ENCODE data around the gene CD55.

The CD55 gene, protein sequence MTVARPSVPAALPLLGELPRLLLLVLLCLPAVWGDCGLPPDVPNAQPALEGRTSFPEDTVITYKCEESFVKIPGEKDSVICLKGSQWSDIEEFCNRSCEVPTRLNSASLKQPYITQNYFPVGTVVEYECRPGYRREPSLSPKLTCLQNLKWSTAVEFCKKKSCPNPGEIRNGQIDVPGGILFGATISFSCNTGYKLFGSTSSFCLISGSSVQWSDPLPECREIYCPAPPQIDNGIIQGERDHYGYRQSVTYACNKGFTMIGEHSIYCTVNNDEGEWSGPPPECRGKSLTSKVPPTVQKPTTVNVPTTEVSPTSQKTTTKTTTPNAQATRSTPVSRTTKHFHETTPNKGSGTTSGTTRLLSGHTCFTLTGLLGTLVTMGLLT

DNA sequence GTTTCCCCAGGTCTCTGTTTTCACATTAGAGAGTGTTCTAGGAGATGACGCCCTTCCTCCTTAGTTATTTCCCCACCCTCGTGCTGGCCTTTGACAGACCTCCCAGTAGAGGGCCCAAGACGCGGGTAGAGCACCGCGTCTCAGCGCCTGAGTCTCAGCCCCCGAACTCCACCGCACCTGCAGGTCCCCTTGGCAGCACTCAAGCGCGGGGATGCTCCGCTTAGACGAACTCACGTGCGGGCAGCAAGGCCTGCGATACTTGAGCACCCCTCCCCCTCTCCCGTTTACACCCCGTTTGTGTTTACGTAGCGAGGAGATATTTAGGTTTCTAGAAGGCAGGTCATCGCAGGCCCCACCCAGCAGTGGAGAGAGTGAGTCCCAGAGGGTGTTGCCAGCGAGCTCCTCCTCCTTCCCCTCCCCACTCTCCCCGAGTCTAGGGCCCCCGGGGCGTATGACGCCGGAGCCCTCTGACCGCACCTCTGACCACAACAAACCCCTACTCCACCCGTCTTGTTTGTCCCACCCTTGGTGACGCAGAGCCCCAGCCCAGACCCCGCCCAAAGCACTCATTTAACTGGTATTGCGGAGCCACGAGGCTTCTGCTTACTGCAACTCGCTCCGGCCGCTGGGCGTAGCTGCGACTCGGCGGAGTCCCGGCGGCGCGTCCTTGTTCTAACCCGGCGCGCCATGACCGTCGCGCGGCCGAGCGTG lies at the start of gene CD55:
CD55 (plus strand) TSS at position 600 of the 711 bp plus-strand sequence; CDS start at position 688, 88 bp downstream.
- DNase-seq (ENCODE audit: low read depth, low spot score) = peak; percentile 99

DNA sequence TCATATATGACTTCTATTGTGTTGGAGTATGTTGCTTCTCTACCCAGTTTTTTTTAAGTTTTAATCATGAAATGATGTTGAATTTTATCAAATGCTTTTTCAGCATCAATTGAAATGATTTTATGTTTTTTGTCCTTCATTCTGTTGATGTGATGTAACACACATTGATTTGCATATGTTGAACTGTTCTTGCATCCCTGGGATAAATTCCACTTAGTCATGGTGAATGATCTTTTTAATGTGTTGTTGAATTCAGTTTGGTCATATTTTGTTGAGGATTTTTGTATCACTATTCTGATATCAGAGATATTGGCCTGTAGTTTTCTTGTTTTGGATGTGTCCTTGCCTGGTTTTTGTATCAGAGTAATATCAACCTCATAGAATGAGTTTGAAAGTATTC lies 46.6 kb upstream of the CD55 start:
- DNase-seq (ENCODE audit: low read depth, low spot score) = no peak

DNA sequence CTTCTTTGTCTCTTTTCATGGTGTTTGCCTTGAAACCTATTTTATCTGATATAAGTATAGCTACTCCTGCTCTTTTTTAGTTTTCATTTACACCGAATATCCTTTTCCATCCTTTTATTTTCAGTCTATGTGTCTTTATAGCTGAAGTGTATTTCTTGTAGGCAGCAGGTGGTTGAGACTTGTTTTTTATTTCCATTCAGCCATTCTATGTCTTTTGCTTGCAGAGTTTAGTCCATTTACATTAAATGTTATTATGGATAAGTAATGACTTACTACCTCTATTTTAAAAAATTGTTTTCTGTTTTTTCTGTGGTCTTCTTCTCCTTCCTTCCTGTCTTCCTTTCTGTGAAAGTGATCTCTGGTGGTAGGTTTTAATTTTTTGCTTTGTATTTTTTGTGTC lies 45.0 kb upstream of the CD55 start:
- DNase-seq (ENCODE audit: low read depth, low spot score) = no peak

DNA sequence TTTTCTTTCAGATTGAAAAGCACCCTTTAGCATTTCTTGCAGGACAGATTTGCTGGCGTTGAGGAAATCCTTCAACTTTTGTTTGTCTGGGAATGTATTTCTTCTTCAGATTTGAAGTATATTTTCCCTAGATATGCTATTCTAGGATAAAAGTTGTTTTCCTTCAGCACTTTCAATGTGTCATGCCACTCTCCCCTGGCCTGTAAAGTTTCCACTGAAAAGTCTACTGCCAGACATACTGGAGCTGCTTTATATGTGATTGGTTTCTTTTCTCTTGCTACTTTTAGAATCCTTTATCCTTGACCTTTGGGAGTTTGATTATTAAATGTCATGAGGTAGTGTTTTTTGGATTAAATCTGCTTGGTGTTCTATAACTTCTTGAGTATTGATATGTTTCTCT lies 44.2 kb upstream of the CD55 start:
- DNase-seq (ENCODE audit: low read depth, low spot score) = no peak

DNA sequence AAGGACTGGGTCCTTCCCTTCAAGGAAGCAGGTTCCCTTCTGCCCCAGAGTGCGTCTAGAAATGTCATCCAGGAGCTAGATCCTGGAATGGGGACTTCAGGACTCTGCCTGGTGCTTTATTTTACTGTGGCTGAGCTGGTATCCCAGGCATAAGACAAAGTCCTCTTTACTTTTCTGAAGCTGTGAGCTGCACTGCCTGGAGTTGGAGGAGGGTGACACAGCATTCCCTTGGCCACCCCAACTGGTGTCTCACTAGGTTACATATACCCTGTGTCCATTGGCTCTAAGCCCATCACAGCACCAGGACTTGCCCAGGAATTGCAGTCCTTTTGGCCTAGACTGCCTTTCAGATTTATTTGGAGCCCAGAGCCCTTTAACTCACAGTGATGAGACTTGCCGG lies 41.8 kb upstream of the CD55 start:
- no peak for DNase-seq (ENCODE audit: low read depth, low spot score)

DNA sequence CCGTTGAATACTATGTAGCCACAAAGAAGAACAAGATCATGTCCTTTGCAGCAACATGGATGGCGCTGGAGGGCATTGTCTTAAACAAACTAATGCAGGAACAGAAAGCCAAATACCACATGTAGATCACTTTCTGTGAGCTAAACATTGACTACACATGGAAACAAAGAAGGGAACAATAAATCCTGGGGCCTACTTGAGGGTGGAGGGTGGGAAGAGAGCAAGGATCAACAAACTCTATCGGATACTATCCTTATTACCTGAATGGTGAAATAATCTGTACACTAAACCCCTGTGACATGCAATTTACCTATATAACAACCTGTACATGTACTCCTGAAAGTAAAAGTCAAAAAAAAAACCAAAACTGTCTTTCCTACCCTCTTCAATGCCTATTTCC lies 40.8 kb upstream of the CD55 start:
- DNase-seq (ENCODE audit: low read depth, low spot score) = no peak

DNA sequence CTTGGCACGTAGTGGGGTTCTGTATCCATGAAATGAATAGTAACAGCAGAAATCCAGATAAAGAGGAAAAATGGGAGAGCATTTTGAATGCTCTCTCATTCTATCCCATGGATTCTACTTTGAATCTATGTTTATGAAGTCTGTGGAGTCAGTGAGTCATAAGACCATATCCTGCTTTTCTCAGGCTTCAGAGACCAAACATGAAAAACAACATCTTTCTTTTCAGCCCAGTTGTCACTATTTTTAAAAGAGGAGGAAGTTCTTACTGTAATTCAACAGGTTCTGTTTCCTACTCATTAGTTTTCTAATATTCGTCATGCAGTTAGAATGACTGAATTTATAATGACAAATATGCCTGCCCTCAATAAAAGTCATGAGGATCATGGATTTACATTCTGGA lies 39.4 kb upstream of the CD55 start:
- no peak for DNase-seq (ENCODE audit: low read depth, low spot score)

DNA sequence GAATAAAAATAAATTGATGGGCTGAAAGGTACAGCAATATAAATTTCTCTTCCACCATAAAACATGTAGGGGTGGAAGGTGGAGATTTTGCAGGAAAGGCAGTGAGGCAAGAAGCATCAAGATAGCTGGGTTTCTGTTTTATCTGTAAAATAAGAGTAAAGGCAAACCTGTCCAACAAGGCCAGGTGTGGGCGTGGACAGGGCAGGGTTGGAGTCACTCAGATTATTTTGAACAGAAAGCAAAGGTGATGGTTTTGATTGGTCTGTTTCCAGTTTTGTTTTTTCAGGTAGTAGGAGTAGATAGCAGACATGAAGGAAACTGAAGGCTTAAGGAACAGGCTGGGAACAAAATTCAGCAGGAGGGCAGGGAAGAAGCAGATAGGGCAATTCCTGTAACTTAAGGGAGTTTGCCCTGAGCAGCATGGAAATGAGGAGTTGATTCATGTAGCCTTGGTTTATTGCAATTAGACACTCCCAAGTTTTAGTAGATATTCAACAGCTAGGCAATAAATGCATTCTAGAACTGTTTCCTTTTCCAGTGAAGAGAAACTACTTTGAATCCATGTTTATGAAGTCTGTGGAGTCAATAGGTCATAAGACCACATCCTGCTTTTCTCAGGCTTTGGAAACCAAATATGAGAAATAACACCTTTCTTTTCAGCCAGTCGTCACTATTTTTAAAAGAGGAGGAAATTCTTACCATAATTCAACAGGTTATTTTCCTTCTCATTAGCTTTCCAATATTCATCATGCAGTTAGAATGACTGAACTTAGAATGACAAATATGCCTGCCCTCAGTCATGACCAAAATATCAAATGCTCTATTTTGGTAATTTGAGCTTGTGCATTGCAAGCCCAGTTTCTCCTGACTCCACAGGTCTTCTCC lies 38.7 kb upstream of the CD55 start:
- no peak for DNase-seq (ENCODE audit: low read depth, low spot score)

DNA sequence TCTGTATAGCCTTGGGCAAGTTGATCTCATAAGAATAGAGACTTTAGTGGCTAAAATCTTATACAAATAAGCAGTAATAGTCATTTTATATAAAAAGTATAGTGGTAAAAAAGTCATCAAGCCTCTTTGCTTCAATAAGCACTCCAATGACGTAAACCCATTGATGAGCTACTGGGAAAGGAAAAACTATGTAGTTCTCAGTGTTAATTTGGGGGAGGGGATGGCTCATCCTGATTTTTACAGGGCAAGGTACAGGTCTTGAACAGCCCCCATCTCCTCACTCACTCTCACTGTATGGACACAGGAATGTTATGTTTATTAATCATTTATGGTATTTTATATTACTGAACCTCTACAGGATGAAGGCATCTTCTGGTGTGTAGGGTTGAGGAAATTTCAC lies 38.1 kb upstream of the CD55 start:
- no peak for DNase-seq (ENCODE audit: low read depth, low spot score)

DNA sequence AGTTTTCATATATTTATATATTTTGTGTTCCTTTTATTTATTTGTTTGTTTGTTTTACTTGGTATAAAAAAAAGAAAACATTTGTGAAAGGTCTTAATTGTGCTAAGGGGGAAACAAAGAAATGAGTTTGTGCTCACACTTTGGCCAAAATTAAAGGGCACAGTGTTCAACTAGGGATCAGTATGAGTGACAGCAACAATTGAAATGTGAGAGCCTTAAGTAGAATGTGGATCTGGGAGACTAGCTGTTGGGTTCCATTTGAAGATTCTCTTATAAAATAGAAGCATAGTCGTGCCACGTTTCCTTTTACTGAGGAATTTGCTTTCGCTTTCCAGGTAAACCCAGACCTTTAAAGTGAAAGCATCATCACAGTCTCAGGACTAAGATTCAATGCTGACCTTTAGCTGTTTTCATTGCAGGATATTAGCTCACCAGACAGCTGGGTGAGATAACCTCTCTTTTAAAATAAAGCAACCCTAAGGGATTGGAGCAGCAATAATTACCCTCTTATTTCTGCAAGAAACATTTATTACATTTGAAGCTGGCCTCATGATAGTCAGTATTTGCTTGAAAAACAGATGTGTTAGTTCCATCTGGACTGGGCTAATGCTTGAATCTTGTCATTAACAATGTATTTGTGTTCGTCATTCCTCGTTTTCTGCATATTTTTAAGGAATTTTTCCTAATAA lies 37.1 kb upstream of the CD55 start:
- no peak for DNase-seq (ENCODE audit: low read depth, low spot score)

DNA sequence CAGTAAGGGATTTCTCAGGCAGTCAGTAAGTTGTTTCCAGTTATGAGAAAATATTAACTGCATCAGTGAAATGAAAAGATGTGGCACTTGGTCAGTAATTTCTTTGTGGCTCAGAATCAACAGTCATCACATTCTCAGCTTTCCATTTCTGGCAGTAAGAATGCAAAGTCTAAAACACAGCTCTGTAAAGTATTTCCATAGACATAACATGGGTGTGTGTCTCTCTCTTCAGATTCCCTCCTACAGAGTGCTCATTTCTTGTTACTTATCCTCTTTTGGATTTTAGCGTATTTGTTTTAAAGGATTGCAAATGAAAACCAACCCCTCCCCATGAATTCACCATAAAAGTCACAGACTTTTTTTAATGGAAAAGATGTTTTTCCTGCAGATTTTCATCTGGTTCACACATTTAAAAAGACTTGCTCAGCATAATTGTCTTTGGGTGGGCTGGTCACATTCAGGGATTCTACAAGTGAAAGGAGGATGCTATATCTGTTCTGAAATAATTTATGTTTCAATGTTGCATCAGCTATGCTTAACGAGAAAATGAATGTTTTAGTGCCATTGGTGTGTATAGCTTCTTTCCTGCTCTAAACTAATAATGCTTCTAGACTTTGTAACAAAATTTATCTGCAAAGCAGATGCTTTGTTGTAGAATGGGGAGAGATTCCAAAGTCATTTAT lies 34.6 kb upstream of the CD55 start:
- DNase-seq (ENCODE audit: low read depth, low spot score) = no peak

DNA sequence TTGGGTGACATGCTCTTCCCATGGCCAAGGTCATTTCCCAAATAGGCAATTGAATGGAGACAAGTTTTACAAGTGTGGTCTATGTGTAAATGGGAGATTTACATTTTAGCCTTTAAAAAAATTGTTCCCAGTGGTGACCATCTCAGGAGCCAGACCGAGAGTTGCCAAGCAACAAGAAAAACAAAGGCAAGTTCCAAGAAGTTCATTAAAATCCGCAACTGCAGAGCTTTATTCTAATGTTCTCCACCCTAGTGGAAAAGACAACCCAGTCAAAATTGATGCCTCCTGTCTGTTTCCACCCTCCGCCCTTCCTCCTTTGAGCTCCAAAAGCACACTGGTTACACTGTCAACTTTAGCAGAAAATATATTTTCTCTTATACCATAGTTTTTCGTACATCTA lies 33.2 kb upstream of the CD55 start:
- DNase-seq (ENCODE audit: low read depth, low spot score) = no peak

DNA sequence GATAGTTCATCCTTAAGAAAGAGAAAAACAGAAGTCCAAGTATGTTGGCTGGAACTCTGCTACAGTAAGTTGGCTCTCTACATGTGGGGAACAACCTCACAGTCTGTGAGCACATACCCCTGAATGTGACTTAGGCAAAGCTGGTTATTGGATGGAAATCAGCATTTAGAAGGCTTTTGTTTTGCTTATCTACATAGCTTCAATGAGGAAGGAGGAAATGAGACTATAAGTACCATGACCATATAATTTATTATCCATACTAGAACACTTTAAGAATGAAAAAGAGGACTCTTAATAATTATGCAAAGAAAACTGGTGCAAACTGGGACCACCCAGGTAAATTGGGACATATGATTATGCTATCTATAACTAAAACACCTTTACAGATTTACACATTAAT lies 31.7 kb upstream of the CD55 start:
- DNase-seq (ENCODE audit: low read depth, low spot score) = no peak

DNA sequence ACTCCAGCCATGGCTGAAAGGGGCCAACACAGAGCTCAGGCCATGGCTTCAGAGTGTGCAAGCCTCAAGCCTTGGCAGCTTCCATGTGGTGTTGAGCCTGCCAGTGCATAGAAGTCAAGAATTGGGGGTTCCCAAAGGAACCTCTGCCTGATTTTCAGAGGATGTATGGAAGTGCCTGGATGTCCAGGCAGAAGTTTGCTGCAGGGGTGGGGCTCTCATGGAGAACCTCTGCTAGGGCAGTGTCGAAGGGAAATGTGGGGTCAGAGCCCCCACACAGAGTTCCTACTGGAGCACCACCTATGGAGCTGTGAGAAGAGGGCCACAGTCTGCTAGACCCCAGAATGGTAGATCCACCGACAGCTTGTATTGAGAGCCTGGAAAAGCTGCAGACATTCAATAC lies 29.8 kb upstream of the CD55 start:
- DNase-seq (ENCODE audit: low read depth, low spot score) = no peak

DNA sequence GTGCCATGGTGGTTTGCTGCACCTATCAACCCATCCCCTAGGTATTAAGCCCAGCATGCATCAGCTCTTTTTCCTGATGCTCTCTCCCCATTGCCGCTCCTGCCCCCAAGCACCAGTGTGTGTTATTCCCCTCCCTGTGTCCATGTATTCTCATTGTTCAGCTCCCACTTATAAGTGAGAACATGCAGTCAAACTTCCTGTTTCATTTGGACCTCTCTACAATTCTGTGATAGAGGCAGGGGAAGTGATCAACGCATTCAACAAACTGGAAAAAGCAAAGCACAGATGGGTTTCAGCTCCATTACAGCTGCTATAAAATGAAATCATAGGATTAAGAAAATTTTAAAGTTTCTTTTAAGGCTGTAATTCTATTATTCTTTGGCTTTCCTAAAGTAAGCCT lies 23.3 kb upstream of the CD55 start:
- DNase-seq (ENCODE audit: low read depth, low spot score) = no peak

DNA sequence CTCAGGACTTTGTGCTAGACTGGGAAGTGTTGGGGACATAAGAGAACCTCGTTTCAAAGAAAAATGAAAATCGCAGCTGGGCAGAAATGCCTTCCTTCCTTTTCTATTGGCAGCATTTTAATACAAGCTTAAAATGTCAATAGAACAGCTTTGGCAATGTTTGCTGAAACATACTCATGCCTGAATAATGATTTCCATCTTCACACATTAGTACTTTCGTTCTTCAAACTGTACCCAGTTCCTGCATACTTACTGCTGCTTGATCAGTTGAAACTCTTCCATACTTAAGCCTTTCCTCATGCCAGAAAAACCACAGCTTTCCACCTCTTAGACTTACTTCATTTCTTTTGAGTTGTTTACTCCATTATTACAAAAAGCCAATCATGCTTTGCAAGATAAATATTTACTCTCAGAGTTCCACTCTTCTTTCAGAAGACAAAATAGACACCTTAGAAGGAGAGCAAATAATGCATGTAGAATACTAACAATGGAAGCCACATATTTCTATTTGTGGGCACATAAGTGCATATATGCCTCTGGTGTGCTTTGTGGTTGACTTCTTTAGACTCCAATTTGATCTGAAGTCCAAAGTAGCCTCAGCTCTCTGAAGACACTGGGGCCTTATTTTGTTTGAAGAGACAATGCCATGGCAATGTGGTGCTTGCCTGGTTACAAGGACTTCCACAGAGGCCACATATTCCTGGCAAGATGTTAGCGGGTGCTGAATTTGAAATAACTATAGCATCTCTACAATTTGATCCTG lies 22.7 kb upstream of the CD55 start:
- no peak for DNase-seq (ENCODE audit: low read depth, low spot score)

DNA sequence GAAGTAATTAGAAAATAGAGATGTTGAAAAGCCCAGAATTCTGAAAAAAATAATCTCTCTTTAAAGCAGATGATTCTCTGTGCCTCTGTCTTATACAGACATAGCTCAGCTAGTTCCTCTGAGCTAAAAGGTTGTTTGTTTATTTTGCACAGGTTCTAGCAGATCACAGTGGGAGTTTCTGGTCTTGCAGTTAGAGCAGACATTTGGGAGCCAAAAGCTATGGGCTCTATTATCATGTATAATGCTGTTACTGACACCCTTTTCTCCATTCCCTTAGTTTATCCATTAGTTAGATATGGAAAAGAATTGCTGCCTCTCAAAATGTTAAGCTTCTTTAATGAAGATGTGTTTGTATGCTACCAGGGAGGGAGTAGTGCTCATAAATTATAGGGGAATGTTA lies 20.5 kb upstream of the CD55 start:
- DNase-seq (ENCODE audit: low read depth, low spot score) = no peak

DNA sequence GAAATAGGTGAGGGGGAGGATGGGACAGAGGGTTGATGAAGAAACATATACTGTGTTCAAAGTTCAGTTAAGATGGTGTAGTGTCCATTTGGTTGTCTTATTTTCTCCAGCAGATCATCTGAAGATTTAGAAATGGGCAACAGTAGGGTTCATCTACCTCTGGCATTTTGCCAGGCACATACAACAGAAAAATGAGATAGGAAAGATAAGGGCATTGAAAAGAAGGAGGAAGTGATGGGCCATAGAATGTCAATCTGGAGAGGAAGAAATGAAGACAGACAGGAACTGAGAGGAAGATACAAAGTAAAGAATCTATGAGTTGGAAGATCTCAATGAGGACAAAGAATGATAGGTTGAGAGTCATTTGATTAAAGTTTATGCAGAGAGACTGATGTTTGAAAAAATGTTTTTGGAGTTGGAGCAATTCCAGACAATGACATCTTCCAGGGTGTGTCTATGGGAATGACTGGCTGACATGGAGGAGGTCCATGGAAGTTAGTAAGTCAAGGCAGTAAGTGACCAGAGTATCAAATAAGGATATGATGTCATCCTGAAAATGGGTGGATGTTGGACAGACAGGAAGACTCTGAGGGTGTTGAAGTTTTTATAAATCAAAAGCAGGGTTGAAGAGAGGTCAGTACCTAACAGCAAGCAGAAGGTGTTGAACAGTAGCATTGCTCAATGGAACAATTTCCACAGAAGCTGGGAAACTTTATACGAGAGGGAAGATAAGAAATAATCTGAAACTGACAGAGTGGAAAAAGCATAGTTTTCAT lies 18.7 kb upstream of the CD55 start:
- DNase-seq (ENCODE audit: low read depth, low spot score) = no peak

DNA sequence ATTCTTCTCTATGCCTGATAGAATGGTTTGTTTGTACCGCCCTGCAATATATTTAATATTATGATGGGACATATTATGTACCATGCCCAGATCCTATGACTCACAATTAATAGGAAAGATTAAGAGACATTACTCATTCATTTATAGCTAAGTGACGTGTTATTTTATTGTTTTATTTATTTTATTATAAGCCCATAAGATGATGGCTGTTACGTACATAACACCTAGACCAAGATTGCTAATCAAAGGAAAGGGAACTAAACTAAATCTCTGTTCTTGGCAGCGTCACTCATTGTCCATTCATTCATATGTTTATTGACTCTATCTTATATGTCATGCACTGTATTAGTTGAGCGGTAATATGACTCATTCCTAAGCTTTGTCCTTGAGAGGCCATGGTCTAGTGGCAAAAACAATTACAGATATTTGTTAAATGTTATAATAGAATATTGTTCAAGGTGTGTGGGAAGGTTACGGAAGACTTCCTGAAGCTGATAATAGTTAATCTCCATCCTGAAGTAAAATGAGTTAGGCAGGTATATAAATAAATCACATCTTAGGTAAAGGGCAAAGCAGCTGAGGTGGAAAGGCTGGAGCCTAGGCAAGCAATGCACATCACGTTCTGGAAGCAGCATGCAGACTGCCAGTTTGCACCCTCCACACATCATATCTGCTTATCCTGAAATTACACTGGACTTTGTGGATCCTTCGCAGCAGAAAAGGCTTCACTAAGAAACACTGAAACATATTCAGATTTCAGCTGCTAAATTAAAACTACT lies 16.6 kb upstream of the CD55 start:
- DNase-seq (ENCODE audit: low read depth, low spot score) = no peak

All from ELF-1 (cell line).